Measurements from ENCODE around the gene UPF3A.

DNA sequence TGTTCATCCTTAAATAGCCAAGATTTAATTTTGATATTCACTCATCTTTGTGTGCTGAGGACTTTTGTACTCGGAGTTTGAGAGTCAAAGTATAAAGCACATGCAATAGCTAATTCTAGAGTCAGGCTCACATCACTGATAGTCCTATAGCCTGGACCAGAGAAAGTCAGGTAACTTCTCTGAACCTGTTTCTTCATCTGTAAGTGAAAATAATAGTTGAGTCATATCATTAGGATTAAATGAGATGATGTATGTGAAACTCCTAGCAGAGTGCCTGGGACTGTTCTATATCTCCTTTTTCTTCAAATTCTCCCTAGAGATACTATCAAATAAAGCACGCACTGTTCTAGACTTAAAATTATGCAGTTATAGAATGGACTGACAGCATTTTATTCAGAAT lies 41.9 kb downstream of the UPF3A start:
- TF ChIP-seq SUZ12 (IDR thresholded peaks at IDR 0.05; ENCODE audit: extremely low read depth, insufficient read depth, insufficient read length), result no peak
- no peak for TF ChIP-seq YY1 (IDR thresholded peaks at IDR 0.05; ENCODE audit: insufficient read depth, insufficient read length)
- TF ChIP-seq ZNF274 (IDR thresholded peaks at IDR 0.05; ENCODE audit: low read depth, low read length), result no peak

All from NT2/D1 (cell line).